ENCODE data around the gene KIAA0319L. TPM values are rescaled to one million over a fixed set of nuclear protein-coding genes. Genes with fewer than 3 reads are reported as not detected.

Gene KIAA0319L
- total RNA-seq, 1 experiment from 2014 or later, result 46.4 TPM

DNA sequence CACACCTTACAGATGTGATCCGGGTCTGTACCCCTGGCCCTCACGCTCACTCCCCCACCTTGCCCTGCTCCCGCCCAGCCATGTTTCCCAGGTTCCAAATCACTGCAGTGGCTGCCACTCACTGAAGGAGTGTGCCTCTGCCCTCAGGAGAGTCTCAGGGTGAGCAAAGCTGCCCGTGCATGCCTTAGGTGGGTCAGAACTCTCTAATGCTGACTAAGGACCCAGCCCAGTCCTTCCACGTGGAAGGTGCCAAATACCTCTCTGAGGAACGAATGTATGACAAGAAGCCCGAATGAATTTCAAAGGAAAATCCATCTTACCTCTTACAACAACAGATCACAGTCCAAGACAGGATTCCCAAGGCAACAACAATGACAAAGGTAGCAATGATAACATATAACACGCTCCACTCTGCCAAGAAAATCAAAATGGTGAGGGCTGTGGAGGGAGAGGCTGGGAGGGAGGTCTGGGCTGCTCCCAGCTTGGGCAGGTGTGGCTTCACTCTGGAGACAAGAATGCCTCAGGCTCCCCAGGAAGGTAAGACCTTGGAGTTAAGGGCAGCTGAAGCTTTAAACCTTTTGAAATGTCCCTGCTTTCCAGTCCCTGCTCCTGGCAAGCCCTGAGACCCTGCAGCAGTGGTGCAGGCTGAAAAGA, 115.2 kb downstream of the KIAA0319L start:
- no peak overlapping the region for H4K5ac ChIP-seq (ENCODE audit: insufficient read length, low read depth, low read length)
- H3K27ac ChIP-seq (ENCODE audit: insufficient read length, low read depth, low read length), result no peak overlapping the region
- H3K9ac ChIP-seq (ENCODE audit: extremely low read depth, insufficient read length, low read length), result no peak overlapping the region
- Mint-ChIP-seq H3K4me3 (no peak overlapping the region), H3K4me1 (no peaks in the 10 kb centered on the region), H3K27me3 (ENCODE audit: low read depth) (no peaks in the 10 kb centered on the region), H3K36me3 (ENCODE audit: insufficient read depth in 1 of 3, low read depth in 3 of 3) (peaks cover 27 to 61% (median 50%) of the 10 kb centered on the region in 3 experiments; a peak in 6 of 7 replicates), H3K9me3 (no peaks in the 10 kb centered on the region), H3K27ac (no peak overlapping the region; a peak in 1 of 7 replicates)
- H2BK12ac ChIP-seq (ENCODE audit: insufficient read length, low read depth, low read length), result no peak overlapping the region
- no peak overlapping the region for H4K91ac ChIP-seq (ENCODE audit: insufficient read length, low read depth, low read length)
- H4K20me1 ChIP-seq (ENCODE audit: control insufficient read depth, insufficient read depth, insufficient read length), result peaks cover 3% of the 10 kb centered on the region
- H2BK20ac ChIP-seq (ENCODE audit: low read depth, low read length, poor library complexity, severe bottlenecking), result no peak overlapping the region
- H4K8ac ChIP-seq (replicated peaks; ENCODE audit: insufficient read length, low read depth, low read length), result no peak overlapping the region
- no peaks in the 10 kb centered on the region for H3K4me1 ChIP-seq (ENCODE audit: insufficient read depth, low read length)
- no peak overlapping the region for H2BK15ac ChIP-seq (ENCODE audit: low read depth, low read length)
- no peak overlapping the region for H2BK5ac ChIP-seq (ENCODE audit: insufficient read length, low read length)
- H2AK5ac ChIP-seq (ENCODE audit: insufficient read length, low read length), result no peak overlapping the region
- H3K23me2 ChIP-seq (ENCODE audit: insufficient read length, low read depth, low read length, poor library complexity, severe bottlenecking), result no peaks in the 10 kb centered on the region
- no peak overlapping the region for H3K18ac ChIP-seq (ENCODE audit: insufficient read length, low read depth, low read length)
- no peak for DNase-seq
- WGBS (ENCODE audit: extremely low coverage, insufficient read length, low lambda C conversion rate), result no CpG with 5 or more reads among the region's 8 CpGs
- H3K9me3 ChIP-seq (ENCODE audit: control insufficient read depth, low read depth, low read length), result no peaks in the 10 kb centered on the region
- no peak overlapping the region for H3T11ph ChIP-seq (ENCODE audit: low read length)
- no peaks in the 10 kb centered on the region for H3K79me1 ChIP-seq (ENCODE audit: insufficient read depth, low read depth, low read length, poor library complexity, severe bottlenecking)
- H3K14ac ChIP-seq (ENCODE audit: insufficient read depth, low read length), result no peak overlapping the region
- H3K4me2 ChIP-seq (ENCODE audit: insufficient read depth, insufficient read length, low read length), result no peak overlapping the region
- no peak overlapping the region for H2BK120ac ChIP-seq (ENCODE audit: low read depth, low read length, poor library complexity, severe bottlenecking)
- H3K4ac ChIP-seq (ENCODE audit: low read depth, low read length), result no peak overlapping the region
- no peak overlapping the region for H3K56ac ChIP-seq (ENCODE audit: insufficient read length, low read depth, low read length)
- H3K79me2 ChIP-seq (ENCODE audit: insufficient read depth, low read length), result no peaks in the 10 kb centered on the region
- no peak overlapping the region for H3K23ac ChIP-seq (ENCODE audit: insufficient read length, low read depth, low read length)
- H3K27me3 ChIP-seq (ENCODE audit: insufficient read depth, low read length), result no peaks in the 10 kb centered on the region
- no peak overlapping the region for H2AFZ ChIP-seq (ENCODE audit: low read length)
- TF ChIP-seq, protein P1, sequence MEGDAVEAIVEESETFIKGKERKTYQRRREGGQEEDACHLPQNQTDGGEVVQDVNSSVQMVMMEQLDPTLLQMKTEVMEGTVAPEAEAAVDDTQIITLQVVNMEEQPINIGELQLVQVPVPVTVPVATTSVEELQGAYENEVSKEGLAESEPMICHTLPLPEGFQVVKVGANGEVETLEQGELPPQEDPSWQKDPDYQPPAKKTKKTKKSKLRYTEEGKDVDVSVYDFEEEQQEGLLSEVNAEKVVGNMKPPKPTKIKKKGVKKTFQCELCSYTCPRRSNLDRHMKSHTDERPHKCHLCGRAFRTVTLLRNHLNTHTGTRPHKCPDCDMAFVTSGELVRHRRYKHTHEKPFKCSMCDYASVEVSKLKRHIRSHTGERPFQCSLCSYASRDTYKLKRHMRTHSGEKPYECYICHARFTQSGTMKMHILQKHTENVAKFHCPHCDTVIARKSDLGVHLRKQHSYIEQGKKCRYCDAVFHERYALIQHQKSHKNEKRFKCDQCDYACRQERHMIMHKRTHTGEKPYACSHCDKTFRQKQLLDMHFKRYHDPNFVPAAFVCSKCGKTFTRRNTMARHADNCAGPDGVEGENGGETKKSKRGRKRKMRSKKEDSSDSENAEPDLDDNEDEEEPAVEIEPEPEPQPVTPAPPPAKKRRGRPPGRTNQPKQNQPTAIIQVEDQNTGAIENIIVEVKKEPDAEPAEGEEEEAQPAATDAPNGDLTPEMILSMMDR (conservative IDR thresholded peaks at IDR 0.05), result no peak

Data from H9 (cell line).